ENCODE measurements around the gene GJC1. TPM values are rescaled to one million over a fixed set of nuclear protein-coding genes. Genes with fewer than 3 reads are reported as not detected.

GJC1 gene
- total RNA-seq, 1 experiment from 2014 or later: 89.4 TPM

- Histone ChIP-seq H3K27ac (ENCODE audit: low read length) (no peak overlapping the region), H3K27me3 (ENCODE audit: control insufficient read depth, insufficient read depth, low read length) (no peaks in the 10 kb centered on the region), H3K4me1 (ENCODE audit: control insufficient read depth, insufficient read depth, low read length) (peaks cover 3% of the 10 kb centered on the region), H3K4me3 (ENCODE audit: low read depth in 2 of 2, low read length in 2 of 2) (no peak overlapping the region), H3K36me3 (ENCODE audit: control insufficient read depth, insufficient read depth, low read length) (no peaks in the 10 kb centered on the region), H3K9me3 (ENCODE audit: control insufficient read depth, insufficient read depth, low read depth, low read length) (no peaks in the 10 kb centered on the region)
- BruUV-seq (replicated peaks): no TSS peak
- POLR2A ChIA-PET: interaction anchor here (0.5 kb wide), 1 partner anchor 35 kb away, joined by 26 read pairs; no protein-coding TSS in a partner anchor
- intact Hi-C loops (cut with micrococcal nuclease; ENCODE audit: unreplicated experiment) (loop anchor here (5.0 kb wide), 1 partner anchor 90 kb away; no protein-coding TSS in a partner anchor), in situ Hi-C loops (cut with HindIII; ENCODE audit: low pct_unique_long_range_greater_than_20kb, low sequenced_read_pairs) (no loop called here)
- ATAC-seq: no peak
- no peak for TF ChIP-seq POLR2AphosphoS5 (IDR thresholded peaks at IDR 0.05; ENCODE audit: low read depth, low read length)
- no peak for TF ChIP-seq REST (IDR thresholded peaks at IDR 0.05; ENCODE audit: insufficient read depth in 1 of 2, low read depth in 2 of 2, low read length in 1 of 2)
- TF ChIP-seq CTCF (IDR thresholded peaks at IDR 0.05): no peak
- no peak for TF ChIP-seq TCF7L2 (IDR thresholded peaks at IDR 0.05; ENCODE audit: low read depth, low read length)
- no peak for TF ChIP-seq SIN3A (IDR thresholded peaks at IDR 0.05; ENCODE audit: borderline replicate concordance, insufficient read depth, low read depth, low read length)
- CTCF ChIA-PET: interaction anchor here (0.5 to 0.6 kb wide), 3 partner anchors 12 to 59 kb away, joined by 3 to 5 read pairs (median 3); no protein-coding TSS in a partner anchor
- DNase-seq (ENCODE audit: low read depth, low spot score): no peak
Measured at GRCh38 chr17:44777394-44778348, 52.4 kb downstream of the GJC1 start.

- intact Hi-C loops (cut with micrococcal nuclease; ENCODE audit: unreplicated experiment): loop anchor here (5.0 kb wide), 1 partner anchor 90 kb away; no protein-coding TSS in a partner anchor
- in situ Hi-C loops (cut with HindIII; ENCODE audit: low pct_unique_long_range_greater_than_20kb, low sequenced_read_pairs): no loop called here
Measured at GRCh38 chr17:44776628-44777393, 53.3 kb downstream of the GJC1 start.

More at GRCh38 chr17:44776628-44777393, 53.3 kb downstream of the GJC1 start:
- H3K27me3 ChIP-seq (ENCODE audit: control insufficient read depth, insufficient read depth, low read length): no peaks in the 10 kb centered on the region
- H3K4me1 ChIP-seq (ENCODE audit: control insufficient read depth, insufficient read depth, low read length): peaks cover 3% of the 10 kb centered on the region
- H3K36me3 ChIP-seq (ENCODE audit: control insufficient read depth, insufficient read depth, low read length): no peaks in the 10 kb centered on the region
- H3K4me3 ChIP-seq (ENCODE audit: low read depth in 2 of 2, low read length in 2 of 2): no peak overlapping the region; a peak in 2 of 4 replicates
- no peak for DNase-seq (ENCODE audit: low read depth, low spot score)
- ChIA-PET CTCF (interaction anchor here (0.6 kb wide), 1 partner anchor 11 kb away, joined by 3 read pairs; no protein-coding TSS in a partner anchor), POLR2A (no interaction called here)
- H3K27ac ChIP-seq (ENCODE audit: low read length): no peak overlapping the region
- TF ChIP-seq REST (IDR thresholded peaks at IDR 0.05; ENCODE audit: insufficient read depth in 1 of 2, low read depth in 2 of 2, low read length in 1 of 2) (no peak), TCF7L2 (IDR thresholded peaks at IDR 0.05; ENCODE audit: low read depth, low read length) (no peak), CTCF (IDR thresholded peaks at IDR 0.05) (no peak), POLR2AphosphoS5 (IDR thresholded peaks at IDR 0.05; ENCODE audit: low read depth, low read length) (no peak)
- no peak for ATAC-seq
- no TSS peak for BruUV-seq (replicated peaks)
- H3K9me3 ChIP-seq (ENCODE audit: control insufficient read depth, insufficient read depth, low read depth, low read length): no peaks in the 10 kb centered on the region

Measured in Panc1 (cell line).